HepG2 (cell line): ENCODE results near the gene ANKRD30A.

Experiments
- BHLHE40 ChIP-seq: IDR thresholded peaks from 2 replicates; pipeline ENCODE4 v1.6.1; 2011; ENCODE audit warnings: low read length, improper control_type of control experiment
- GABPB1 ChIP-seq: IDR thresholded peaks from 2 replicates; pipeline ENCODE4 v1.6.1; 2016; ENCODE audit warnings: mild to moderate bottlenecking, missing genetic modification reagents, moderate library complexity, missing compliant biosample characterization
- GLI4 ChIP-seq: sonication (generic); formaldehyde crosslinking; IDR thresholded peaks from 2 replicates; pipeline ENCODE4 v1.5.1; 2020; ENCODE audit warnings: missing genetic modification reagents, mild to moderate bottlenecking, moderate library complexity, borderline replicate concordance
- GZF1 ChIP-seq: sonication (generic); formaldehyde crosslinking; IDR thresholded peaks from 2 replicates; pipeline ENCODE4 v1.5.1; 2020; ENCODE audit warnings: mild to moderate bottlenecking, missing genetic modification reagents
- HIVEP1 ChIP-seq: sonication (generic); formaldehyde crosslinking; IDR thresholded peaks from 2 replicates; pipeline ENCODE4 v1.4.0; 2020; ENCODE audit warnings: mild to moderate bottlenecking, missing genetic modification reagents
- HOXD1 ChIP-seq: sonication (generic); formaldehyde crosslinking; IDR thresholded peaks from 2 replicates; pipeline ENCODE4 v1.5.0; 2020; ENCODE audit warnings: missing genetic modification reagents
- JUND ChIP-seq: sonication (generic); formaldehyde crosslinking; IDR thresholded peaks from 2 replicates; pipeline ENCODE4 v1.8.0; 2022; ENCODE audit warnings: mild to moderate bottlenecking, missing genetic modification reagents
- NFE2L1 ChIP-seq: sonication (generic); formaldehyde crosslinking; IDR thresholded peaks from 2 replicates; pipeline ENCODE4 v1.4.0; 2020; ENCODE audit warnings: missing genetic modification reagents, mild to moderate bottlenecking, borderline replicate concordance
- ZKSCAN5 ChIP-seq: sonication (generic); formaldehyde crosslinking; IDR thresholded peaks from 2 replicates; pipeline ENCODE4 v1.5.1; 2020; ENCODE audit warnings: mild to moderate bottlenecking, missing genetic modification reagents
- ZNF10 ChIP-seq: sonication (generic); formaldehyde crosslinking; IDR thresholded peaks from 2 replicates; pipeline ENCODE4 v1.4.0; 2020; ENCODE audit warnings: mild to moderate bottlenecking, low read depth, missing genetic modification reagents, borderline replicate concordance
- ZNF496 ChIP-seq: sonication (generic); formaldehyde crosslinking; IDR thresholded peaks from 2 replicates; pipeline ENCODE4 v1.8.1; 2023; ENCODE audit warnings: mild to moderate bottlenecking, moderate library complexity, missing genetic modification reagents; ENCODE audit not compliant: insufficient replicate concordance
- ZNF83 ChIP-seq: sonication (generic); formaldehyde crosslinking; IDR thresholded peaks from 2 replicates; pipeline ENCODE4 v1.4.0; 2020; ENCODE audit warnings: missing genetic modification reagents, mild to moderate bottlenecking, borderline replicate concordance
- TF ChIP-seq, protein P1 (sequence below): conservative IDR thresholded peaks from 2 replicates; pipeline ENCODE4 v1.6.1; 2018; ENCODE audit warnings: missing genetic modification reagents
- TF ChIP-seq, protein P2 (sequence below): sonication (generic); formaldehyde crosslinking; IDR thresholded peaks from 2 replicates; pipeline ENCODE4 v1.5.0; 2020; ENCODE audit warnings: mild to moderate bottlenecking, missing genetic modification reagents, moderate library complexity

DNA sequence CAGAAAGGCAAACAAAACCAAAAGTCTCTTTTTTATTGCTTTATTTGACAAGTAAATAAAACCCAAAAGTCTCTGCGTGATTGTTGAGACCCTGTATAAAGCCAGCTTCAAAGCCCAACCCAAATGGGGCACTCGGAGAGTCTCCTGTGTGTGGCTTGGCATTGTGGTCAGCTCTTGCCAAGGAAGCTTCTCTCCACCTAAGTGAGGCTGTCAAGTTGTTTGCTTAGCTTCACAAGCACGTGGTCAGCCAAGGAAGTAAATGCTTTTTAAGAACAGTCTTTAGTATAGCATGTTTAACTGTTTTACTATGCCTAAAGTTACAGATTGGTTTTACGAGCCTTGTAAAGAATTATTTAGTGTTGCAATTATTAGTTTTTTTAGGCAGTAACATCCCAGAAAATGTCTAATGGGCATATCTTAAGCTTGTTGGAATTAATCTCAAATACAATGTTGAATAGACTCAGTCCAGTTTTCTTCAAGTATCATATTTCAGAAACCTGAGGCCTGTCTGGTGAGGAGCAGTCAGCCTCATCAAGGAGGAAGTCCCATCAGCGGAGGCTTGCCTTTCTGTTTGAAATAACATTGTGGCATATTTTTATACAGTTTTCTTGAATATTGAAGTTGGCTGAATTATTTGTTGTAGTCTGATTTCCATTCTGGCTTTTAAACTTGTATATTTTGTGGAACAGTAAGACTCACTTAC lies 144.3 kb downstream of the ANKRD30A start:
- TF ChIP-seq ZKSCAN5 (CRISPR knock-in tag), result no peak
- TF ChIP-seq JUND (CRISPR knock-in tag), result no peak
- TF ChIP-seq, protein P1, sequence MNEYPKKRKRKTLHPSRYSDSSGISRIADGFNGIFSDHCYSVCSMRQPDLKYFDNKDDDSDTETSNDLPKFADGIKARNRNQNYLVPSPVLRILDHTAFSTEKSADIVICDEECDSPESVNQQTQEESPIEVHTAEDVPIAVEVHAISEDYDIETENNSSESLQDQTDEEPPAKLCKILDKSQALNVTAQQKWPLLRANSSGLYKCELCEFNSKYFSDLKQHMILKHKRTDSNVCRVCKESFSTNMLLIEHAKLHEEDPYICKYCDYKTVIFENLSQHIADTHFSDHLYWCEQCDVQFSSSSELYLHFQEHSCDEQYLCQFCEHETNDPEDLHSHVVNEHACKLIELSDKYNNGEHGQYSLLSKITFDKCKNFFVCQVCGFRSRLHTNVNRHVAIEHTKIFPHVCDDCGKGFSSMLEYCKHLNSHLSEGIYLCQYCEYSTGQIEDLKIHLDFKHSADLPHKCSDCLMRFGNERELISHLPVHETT (CRISPR knock-in tag), result no peak
- TF ChIP-seq ZNF83 (CRISPR knock-in tag), result no peak
- TF ChIP-seq GLI4 (CRISPR knock-in tag), result no peak
- no peak for TF ChIP-seq GZF1 (CRISPR knock-in tag)
- no peak for TF ChIP-seq HOXD1 (CRISPR knock-in tag)
- no peak for TF ChIP-seq ZNF10 (CRISPR knock-in tag)
- no peak for TF ChIP-seq GABPB1 (CRISPR knock-in tag)
- no peak for TF ChIP-seq ZNF496 (CRISPR knock-in tag)
- TF ChIP-seq NFE2L1 (CRISPR knock-in tag), result no peak
- no peak for TF ChIP-seq HIVEP1 (CRISPR knock-in tag)
- no peak for TF ChIP-seq BHLHE40
- TF ChIP-seq, protein P2, sequence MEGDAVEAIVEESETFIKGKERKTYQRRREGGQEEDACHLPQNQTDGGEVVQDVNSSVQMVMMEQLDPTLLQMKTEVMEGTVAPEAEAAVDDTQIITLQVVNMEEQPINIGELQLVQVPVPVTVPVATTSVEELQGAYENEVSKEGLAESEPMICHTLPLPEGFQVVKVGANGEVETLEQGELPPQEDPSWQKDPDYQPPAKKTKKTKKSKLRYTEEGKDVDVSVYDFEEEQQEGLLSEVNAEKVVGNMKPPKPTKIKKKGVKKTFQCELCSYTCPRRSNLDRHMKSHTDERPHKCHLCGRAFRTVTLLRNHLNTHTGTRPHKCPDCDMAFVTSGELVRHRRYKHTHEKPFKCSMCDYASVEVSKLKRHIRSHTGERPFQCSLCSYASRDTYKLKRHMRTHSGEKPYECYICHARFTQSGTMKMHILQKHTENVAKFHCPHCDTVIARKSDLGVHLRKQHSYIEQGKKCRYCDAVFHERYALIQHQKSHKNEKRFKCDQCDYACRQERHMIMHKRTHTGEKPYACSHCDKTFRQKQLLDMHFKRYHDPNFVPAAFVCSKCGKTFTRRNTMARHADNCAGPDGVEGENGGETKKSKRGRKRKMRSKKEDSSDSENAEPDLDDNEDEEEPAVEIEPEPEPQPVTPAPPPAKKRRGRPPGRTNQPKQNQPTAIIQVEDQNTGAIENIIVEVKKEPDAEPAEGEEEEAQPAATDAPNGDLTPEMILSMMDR (CRISPR knock-in tag), result no peak
